DND-41 (cell line): ENCODE data around the gene CYTH4.
A peak's percentile ranks its signal among the peaks of the same experiment; 100 is the strongest.

ENCODE experiments used
- ATAC-seq: fragments of 200-7000 bp; cut with Tn5 transposase; 3 replicates; pipeline ENCODE4 v1.9.1; 2021; ENCODE audit warnings: low read depth; ENCODE audit not compliant: insufficient read depth
- DNase-seq: peaks from one replicate; pipeline ENCODE4 v3.0.0-alpha.2; 2020
- H2AFZ ChIP-seq: 2 replicates; pipeline ENCODE4 v1.6.0; 2012; ENCODE audit warnings: low read depth, low read length
- H3K27ac ChIP-seq: 2 replicates; pipeline ENCODE4 v1.5.1; 2012; ENCODE audit warnings: low read length, inconsistent platforms
- H3K27me3 ChIP-seq: fragments of 200-600 bp; sonication (generic); 2 replicates; pipeline ENCODE4 v1.6.0; 2012; ENCODE audit warnings: low read length, mild to moderate bottlenecking, inconsistent platforms; ENCODE audit not compliant: insufficient read depth, poor library complexity
- H3K36me3 ChIP-seq: 2 replicates; pipeline ENCODE4 v1.5.1; 2012; ENCODE audit warnings: low read length, inconsistent platforms; ENCODE audit not compliant: insufficient read depth
- H3K4me1 ChIP-seq: 2 replicates; pipeline ENCODE4 v1.5.1; 2012; ENCODE audit warnings: mild to moderate bottlenecking, low read length; ENCODE audit not compliant: insufficient read depth
- H3K4me2 ChIP-seq: 2 replicates; pipeline ENCODE4 v1.6.0; 2012; ENCODE audit warnings: mild to moderate bottlenecking, moderate library complexity, low read length, inconsistent platforms; ENCODE audit not compliant: insufficient read depth
- H3K4me3 ChIP-seq, 2 experiments: fragments of 200-600 bp in 1 of 2; shearing (Covaris generic) in 1 of 2; 2 replicates each; pipeline ENCODE4 v1.5.1; 2012 to 2016; ENCODE audit warnings: inconsistent platforms in 2 of 2, low read length in 2 of 2, mild to moderate bottlenecking in 2 of 2, low read depth in 1 of 2, moderate library complexity in 1 of 2
- H3K79me2 ChIP-seq: 2 replicates; pipeline ENCODE4 v1.6.0; 2012; ENCODE audit warnings: low read length, inconsistent platforms; ENCODE audit not compliant: insufficient read depth
- H3K9ac ChIP-seq: 2 replicates; pipeline ENCODE4 v1.6.0; 2012; ENCODE audit warnings: low read depth, mild to moderate bottlenecking, inconsistent platforms, low read length, moderate library complexity
- H3K9me3 ChIP-seq: 2 replicates; pipeline ENCODE4 v1.5.1; 2012; ENCODE audit warnings: low read length, moderate library complexity, mild to moderate bottlenecking, inconsistent platforms; ENCODE audit not compliant: insufficient read depth, severe bottlenecking
- H4K20me1 ChIP-seq: 2 replicates; pipeline ENCODE4 v1.6.0; 2012; ENCODE audit warnings: low read length; ENCODE audit not compliant: insufficient read depth
- EZH2 ChIP-seq: IDR thresholded peaks from 3 replicates; pipeline ENCODE4 v1.6.1; 2012; ENCODE audit warnings: borderline replicate concordance, low read depth, mild to moderate bottlenecking, moderate library complexity, low read length, inconsistent platforms; ENCODE audit not compliant: severe bottlenecking
- TF ChIP-seq, protein P1 (sequence below): IDR thresholded peaks from 2 replicates; pipeline ENCODE4 v1.5.1; 2012; ENCODE audit warnings: borderline replicate concordance, low read length, moderate library complexity, mild to moderate bottlenecking; ENCODE audit not compliant: poor library complexity, severe bottlenecking; ENCODE audit errors: extremely low read depth

The CYTH4 gene

DNA sequence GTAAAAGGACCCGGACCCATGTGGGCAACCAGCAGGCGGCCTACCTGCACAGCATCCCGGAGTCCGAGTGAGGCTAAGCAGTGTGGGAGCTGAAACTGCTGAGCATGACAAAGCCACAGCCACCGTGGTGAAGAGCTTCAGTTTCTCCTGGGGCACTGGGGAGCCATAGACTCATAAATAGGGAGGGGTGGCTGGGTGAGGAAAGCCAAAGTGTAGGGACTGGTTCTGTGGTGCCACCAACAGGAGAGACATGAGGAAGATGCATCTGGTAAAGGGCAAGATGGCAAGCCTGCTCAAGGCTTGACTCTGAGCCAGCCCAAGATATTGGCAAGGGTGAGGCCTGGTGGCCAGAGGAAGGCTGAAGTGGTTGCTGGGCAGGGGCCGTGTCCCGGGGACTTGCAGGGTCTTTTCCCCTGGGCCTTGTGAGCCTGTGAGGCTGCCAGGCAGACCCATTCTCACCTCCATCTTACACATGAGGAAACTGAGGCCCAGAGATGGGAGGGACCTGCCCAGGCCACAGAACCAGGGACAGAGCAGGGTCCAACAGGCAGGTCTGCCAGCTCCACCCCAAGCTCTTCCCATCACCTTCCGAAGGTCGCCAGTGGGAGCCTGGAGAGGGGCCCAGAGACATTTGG is 30.4 kb downstream of the CYTH4 start:
- Histone ChIP-seq H3K27me3 (no peaks in the 10 kb centered on the region), H4K20me1 (peaks cover 31% of the 10 kb centered on the region), H3K4me3 (no peak overlapping the region), H3K27ac (no peak overlapping the region), H2AFZ (no peak overlapping the region), H3K4me2 (no peak overlapping the region), H3K9ac (no peak overlapping the region), H3K9me3 (no peaks in the 10 kb centered on the region), H3K36me3 (no peaks in the 10 kb centered on the region), H3K79me2 (no peaks in the 10 kb centered on the region), H3K4me1 (peaks cover 42% of the 10 kb centered on the region)
- TF ChIP-seq EZH2, result no peak
- TF ChIP-seq, protein P1, sequence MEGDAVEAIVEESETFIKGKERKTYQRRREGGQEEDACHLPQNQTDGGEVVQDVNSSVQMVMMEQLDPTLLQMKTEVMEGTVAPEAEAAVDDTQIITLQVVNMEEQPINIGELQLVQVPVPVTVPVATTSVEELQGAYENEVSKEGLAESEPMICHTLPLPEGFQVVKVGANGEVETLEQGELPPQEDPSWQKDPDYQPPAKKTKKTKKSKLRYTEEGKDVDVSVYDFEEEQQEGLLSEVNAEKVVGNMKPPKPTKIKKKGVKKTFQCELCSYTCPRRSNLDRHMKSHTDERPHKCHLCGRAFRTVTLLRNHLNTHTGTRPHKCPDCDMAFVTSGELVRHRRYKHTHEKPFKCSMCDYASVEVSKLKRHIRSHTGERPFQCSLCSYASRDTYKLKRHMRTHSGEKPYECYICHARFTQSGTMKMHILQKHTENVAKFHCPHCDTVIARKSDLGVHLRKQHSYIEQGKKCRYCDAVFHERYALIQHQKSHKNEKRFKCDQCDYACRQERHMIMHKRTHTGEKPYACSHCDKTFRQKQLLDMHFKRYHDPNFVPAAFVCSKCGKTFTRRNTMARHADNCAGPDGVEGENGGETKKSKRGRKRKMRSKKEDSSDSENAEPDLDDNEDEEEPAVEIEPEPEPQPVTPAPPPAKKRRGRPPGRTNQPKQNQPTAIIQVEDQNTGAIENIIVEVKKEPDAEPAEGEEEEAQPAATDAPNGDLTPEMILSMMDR, result no peak
- ATAC-seq (no peak), DNase-seq (no peak)

DNA sequence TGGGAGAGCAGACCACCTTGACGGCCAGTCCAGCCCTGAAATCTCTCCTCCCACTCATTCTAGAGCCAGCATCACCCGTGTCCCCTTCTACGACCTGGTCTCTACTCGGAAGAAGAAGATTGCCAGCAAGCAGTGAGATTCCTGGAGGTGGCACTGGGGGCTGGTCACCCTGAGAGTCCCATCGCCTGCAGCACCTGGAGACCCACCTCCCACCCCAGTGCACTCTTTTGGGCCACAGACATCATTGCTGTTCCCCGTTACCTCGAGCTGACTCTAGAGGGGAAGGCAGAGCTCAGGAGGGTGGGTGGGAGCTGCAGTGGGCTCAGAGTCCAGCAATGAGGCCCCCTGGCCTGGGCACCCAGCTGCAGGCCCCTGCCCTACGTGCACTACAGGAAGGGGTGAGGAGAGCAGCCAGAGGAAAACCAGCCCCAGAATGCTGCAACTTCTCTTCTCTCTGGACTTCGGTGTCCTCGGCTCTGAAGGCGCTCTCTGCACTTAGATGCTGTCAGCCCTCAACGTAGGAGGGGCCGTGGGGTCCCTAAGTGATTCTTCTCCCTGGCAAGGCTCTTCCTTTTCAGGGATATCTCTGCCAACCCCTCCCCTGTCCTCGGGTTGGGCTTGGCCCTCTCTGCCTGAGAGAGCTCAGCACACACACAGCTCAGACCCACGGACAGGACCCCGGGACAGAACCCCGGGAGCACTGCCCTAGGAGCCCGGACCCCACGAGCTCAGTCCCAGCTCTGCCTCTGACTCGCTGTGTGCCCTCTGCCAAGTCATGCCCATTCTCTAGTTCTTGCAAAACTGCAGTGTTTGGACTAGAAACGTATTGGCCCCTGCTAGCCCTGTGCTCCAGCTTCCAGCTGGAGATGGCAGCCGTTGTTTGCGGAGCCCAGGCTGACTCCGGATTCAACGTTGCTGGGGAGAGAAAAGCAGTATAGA is 31.3 kb downstream of the CYTH4 start:
- ATAC-seq (no peak), DNase-seq (no peak)

DNA sequence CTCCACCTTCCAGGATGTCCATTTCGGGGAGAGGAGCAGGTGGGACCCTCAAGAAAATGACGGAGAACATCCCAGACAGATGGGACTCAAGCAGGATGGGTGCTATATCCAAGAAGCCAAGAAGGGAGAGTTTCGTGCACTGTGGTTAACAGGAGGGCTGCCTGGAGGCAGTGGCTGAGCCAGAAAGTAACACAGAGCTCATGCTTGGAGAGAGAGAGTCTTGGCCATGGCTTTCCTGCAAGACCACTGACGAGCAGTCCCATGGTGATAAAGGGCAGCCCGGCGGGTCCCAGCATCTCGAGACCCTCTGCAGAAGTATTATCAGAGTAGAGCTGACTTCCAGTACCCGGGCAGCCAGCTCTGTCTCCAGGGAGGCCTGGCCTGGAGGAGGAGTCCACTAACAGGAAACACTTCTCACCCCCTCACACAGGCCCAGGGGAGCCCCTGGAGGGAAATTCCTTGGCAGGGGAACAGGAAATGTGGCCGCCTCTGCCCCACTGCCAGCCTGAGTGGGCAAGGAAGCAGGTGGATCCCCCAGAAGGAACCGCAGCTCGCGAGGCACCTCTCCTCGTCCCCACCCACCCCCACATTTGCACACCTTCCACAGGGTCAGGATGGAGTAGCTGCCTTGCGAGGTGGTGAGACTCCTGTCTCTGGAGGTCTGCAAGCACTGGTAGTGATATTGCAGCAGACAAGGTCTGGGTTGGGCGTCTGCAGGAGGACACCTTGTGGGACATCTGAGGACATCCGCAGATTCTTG is 32.2 kb downstream of the CYTH4 start:
- ATAC-seq, result no peak
- no peak overlapping the region for H3K27ac ChIP-seq

More for the DNA sequence above, 31.3 kb downstream of the CYTH4 start:
- H3K4me1 ChIP-seq, result peaks cover 32% of the 10 kb centered on the region
- TF ChIP-seq EZH2, result no peak
- TF ChIP-seq, protein P1, result no peak
- H2AFZ ChIP-seq, result no peak overlapping the region
- no peak overlapping the region for H3K4me3 ChIP-seq
- H3K4me2 ChIP-seq, result no peak overlapping the region
- H3K27ac ChIP-seq, result no peak overlapping the region
- H3K27me3 ChIP-seq, result no peaks in the 10 kb centered on the region
- H3K36me3 ChIP-seq, result no peaks in the 10 kb centered on the region
- no peaks in the 10 kb centered on the region for H3K9me3 ChIP-seq
- peaks cover 22% of the 10 kb centered on the region for H4K20me1 ChIP-seq
- H3K79me2 ChIP-seq, result no peaks in the 10 kb centered on the region
- no peak overlapping the region for H3K9ac ChIP-seq

More for the DNA sequence above, 32.2 kb downstream of the CYTH4 start:
- Histone ChIP-seq H3K79me2 (no peaks in the 10 kb centered on the region), H3K4me3 (no peak overlapping the region), H3K9ac (no peak overlapping the region), H3K9me3 (no peaks in the 10 kb centered on the region), H3K4me2 (no peak overlapping the region), H3K4me1 (peaks cover 24% of the 10 kb centered on the region), H4K20me1 (peaks cover 16% of the 10 kb centered on the region; the same call in 1 of the 2 replicates), H3K27me3 (no peaks in the 10 kb centered on the region), H2AFZ (no peak overlapping the region), H3K36me3 (no peaks in the 10 kb centered on the region)
- peak; percentile 41 for DNase-seq
- TF ChIP-seq, protein P1, result no peak
- TF ChIP-seq EZH2, result no peak
